ENCODE results near the gene CPXM1. TPM values are rescaled to one million over a fixed set of nuclear protein-coding genes. Genes with fewer than 3 reads are reported as not detected.

CPXM1 gene
- polyA plus RNA-seq, 3 donors: 0.05 TPM; not detected in 2

DNA sequence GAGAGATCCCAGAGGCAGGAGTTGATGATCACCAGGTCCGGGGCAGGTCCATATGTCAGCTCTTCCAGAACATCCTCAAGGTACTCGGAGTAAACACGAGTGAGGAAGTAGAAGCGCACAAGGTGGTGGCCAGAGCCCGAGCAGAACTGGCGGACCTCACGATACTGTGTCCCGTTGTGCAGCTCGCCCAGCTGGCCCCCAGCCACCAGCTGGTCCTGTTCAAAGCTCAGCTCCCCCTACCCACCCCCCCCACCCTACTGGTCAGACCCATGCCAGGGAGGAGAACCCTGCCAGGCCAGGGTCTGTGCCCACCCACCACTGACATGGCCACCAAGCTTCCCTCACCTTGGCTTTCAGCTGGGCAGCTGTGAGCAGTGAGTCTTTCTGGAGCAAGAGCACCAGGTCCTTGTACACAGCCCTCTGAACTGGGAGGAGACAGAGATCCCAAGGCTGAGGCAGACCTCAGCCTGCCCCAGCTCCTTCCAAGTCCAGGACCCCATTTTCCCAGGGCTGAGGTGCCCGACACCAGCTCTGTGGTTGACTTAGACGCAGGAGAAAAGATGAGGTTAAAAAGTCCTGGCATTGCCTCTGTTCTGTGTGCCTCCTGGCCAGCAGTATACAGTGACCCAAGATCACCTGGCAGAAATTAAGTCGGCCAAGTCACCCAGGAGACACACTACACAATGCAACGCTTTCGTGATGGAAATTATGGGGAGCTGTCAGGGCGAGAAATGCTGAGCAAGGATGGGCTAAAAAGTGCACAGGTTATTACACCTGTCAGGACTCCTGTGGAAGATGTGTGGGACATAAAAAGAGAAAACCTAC is 38.6 kb upstream of the CPXM1 start:
- Histone ChIP-seq H3K36me3 (replicated peaks in 1 of 2; ENCODE audit: control insufficient read depth in 1 of 2, insufficient read depth in 2 of 2, low read length in 2 of 2) (peaks cover 0 to 31% of the 10 kb centered on the region in 2 donors), H2AFZ (ENCODE audit: insufficient read depth, low read depth, low read length, poor library complexity, severe bottlenecking) (peak overlapping the region; percentile 100), H3K4me1 (ENCODE audit: control insufficient read depth in 1 of 2, insufficient read depth in 2 of 2, low read length in 2 of 2) (peaks cover 16 to 27% of the 10 kb centered on the region in 2 donors), H3K27ac (ENCODE audit: low read depth in 1 of 2, low read length in 2 of 2) (no peak overlapping the region), H3K79me2 (ENCODE audit: insufficient read depth, low read length) (peaks cover 16% of the 10 kb centered on the region), H3K4me2 (replicated peaks; ENCODE audit: extremely low read depth, low read length, poor library complexity, severe bottlenecking) (no peak overlapping the region), H3K4me3 (replicated peaks in 1 of 3; ENCODE audit: low read depth in 2 of 3, low read length in 3 of 3) (no peak overlapping the region), H3K27me3 (ENCODE audit: control insufficient read depth in 2 of 2, insufficient read depth in 2 of 2, low read length in 2 of 2) (no peaks in the 10 kb centered on the region), H3K9me3 (replicated peaks in 1 of 2; ENCODE audit: control insufficient read depth in 1 of 2, insufficient read depth in 1 of 2, low read length in 2 of 2) (no peaks in the 10 kb centered on the region), H4K20me1 (ENCODE audit: insufficient read depth, low read length) (peaks cover 11% of the 10 kb centered on the region), H3K9ac (ENCODE audit: insufficient read depth, low read length, poor library complexity, severe bottlenecking) (no peak overlapping the region)
- H3K36me3 Mint-ChIP-seq: peaks cover 17 to 34% of the 10 kb centered on the region in 2 donors
- WGBS (ENCODE audit: insufficient coverage): over 99% methylated on average over 11 of the region's 15 CpGs
- peaks cover 26% of the 10 kb centered on the region for H3K4me1 Mint-ChIP-seq
- TF ChIP-seq, protein P1, sequence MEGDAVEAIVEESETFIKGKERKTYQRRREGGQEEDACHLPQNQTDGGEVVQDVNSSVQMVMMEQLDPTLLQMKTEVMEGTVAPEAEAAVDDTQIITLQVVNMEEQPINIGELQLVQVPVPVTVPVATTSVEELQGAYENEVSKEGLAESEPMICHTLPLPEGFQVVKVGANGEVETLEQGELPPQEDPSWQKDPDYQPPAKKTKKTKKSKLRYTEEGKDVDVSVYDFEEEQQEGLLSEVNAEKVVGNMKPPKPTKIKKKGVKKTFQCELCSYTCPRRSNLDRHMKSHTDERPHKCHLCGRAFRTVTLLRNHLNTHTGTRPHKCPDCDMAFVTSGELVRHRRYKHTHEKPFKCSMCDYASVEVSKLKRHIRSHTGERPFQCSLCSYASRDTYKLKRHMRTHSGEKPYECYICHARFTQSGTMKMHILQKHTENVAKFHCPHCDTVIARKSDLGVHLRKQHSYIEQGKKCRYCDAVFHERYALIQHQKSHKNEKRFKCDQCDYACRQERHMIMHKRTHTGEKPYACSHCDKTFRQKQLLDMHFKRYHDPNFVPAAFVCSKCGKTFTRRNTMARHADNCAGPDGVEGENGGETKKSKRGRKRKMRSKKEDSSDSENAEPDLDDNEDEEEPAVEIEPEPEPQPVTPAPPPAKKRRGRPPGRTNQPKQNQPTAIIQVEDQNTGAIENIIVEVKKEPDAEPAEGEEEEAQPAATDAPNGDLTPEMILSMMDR (IDR thresholded peaks at IDR 0.05): no peak
- H3K9me3 Mint-ChIP-seq: no peaks in the 10 kb centered on the region
- H3K4me3 Mint-ChIP-seq: peak overlapping the region; percentile 42 to 58
- peak overlapping the region in 3 of 7 donors; percentile 22 to 70 (median 49) for H3K27ac Mint-ChIP-seq
- DNase-seq: no peak
- H3K27me3 Mint-ChIP-seq (ENCODE audit: low read depth in 3 of 3): peaks cover 0 to 4% (median 3%) of the 10 kb centered on the region in 3 donors
- intact Hi-C loops (cut with micrococcal nuclease): no loop called here

GRCh38 chr20:2838170-2838797 is 37.9 kb upstream of the CPXM1 start:
- TF ChIP-seq, protein P1 (IDR thresholded peaks at IDR 0.05): no peak
- 95% methylated on average over 14 of the region's 19 CpGs for WGBS (ENCODE audit: insufficient coverage)
- Mint-ChIP-seq H3K27me3 (ENCODE audit: low read depth in 3 of 3) (peaks cover 0 to 4% (median 3%) of the 10 kb centered on the region in 3 donors), H3K36me3 (peaks cover 17 to 29% of the 10 kb centered on the region in 2 donors), H3K4me3 (no peak overlapping the region), H3K9me3 (no peaks in the 10 kb centered on the region), H3K27ac (peak overlapping the region in 2 of 7 donors; percentile 26 to 49), H3K4me1 (peaks cover 28% of the 10 kb centered on the region)
- Histone ChIP-seq H4K20me1 (ENCODE audit: insufficient read depth, low read length) (peaks cover 3% of the 10 kb centered on the region), H3K9me3 (replicated peaks in 1 of 2; ENCODE audit: control insufficient read depth in 1 of 2, insufficient read depth in 1 of 2, low read length in 2 of 2) (no peaks in the 10 kb centered on the region), H3K4me2 (replicated peaks; ENCODE audit: extremely low read depth, low read length, poor library complexity, severe bottlenecking) (no peak overlapping the region), H3K36me3 (replicated peaks in 1 of 2; ENCODE audit: control insufficient read depth in 1 of 2, insufficient read depth in 2 of 2, low read length in 2 of 2) (peaks cover 0 to 26% of the 10 kb centered on the region in 2 donors), H3K9ac (ENCODE audit: insufficient read depth, low read length, poor library complexity, severe bottlenecking) (no peak overlapping the region), H3K4me1 (ENCODE audit: control insufficient read depth in 1 of 2, insufficient read depth in 2 of 2, low read length in 2 of 2) (peaks cover 17 to 27% of the 10 kb centered on the region in 2 donors), H3K27ac (ENCODE audit: low read depth in 1 of 2, low read length in 2 of 2) (no peak overlapping the region), H3K27me3 (ENCODE audit: control insufficient read depth in 2 of 2, insufficient read depth in 2 of 2, low read length in 2 of 2) (no peaks in the 10 kb centered on the region), H3K79me2 (ENCODE audit: insufficient read depth, low read length) (peaks cover 16% of the 10 kb centered on the region), H3K4me3 (replicated peaks in 1 of 3; ENCODE audit: low read depth in 2 of 3, low read length in 3 of 3) (no peak overlapping the region), H2AFZ (ENCODE audit: insufficient read depth, low read depth, low read length, poor library complexity, severe bottlenecking) (no peak overlapping the region)
- DNase-seq: no peak
- intact Hi-C loops (cut with micrococcal nuclease): no loop called here
